ENCODE results near the gene RHCE. TPM values are rescaled to one million over a fixed set of nuclear protein-coding genes. Genes with fewer than 3 reads are reported as not detected.
"Not testable (repeated sequence)": the region's sequence is repeated elsewhere in the genome, so short reads cannot be mapped to it uniquely, and the experiment has no call there.

The RHCE gene
- total RNA-seq, 1 experiment from 2014 or later: 0.24 TPM

GRCh38 chr1:25425098-25426085, 4.8 kb upstream of the RHCE start:
- H3K4me1 Mint-ChIP-seq: peaks cover 3% of the 10 kb centered on the region
- no peak for ATAC-seq
- TF ChIP-seq TEAD1 (CRISPR knock-in tag; IDR thresholded peaks at IDR 0.05) (no peak), E2F4 (CRISPR knock-in tag; IDR thresholded peaks at IDR 0.05; ENCODE audit: borderline replicate concordance, low read depth) (no peak), ZNF263 (CRISPR knock-in tag; IDR thresholded peaks at IDR 0.05; ENCODE audit: low read depth) (no peak), GRHL2 (CRISPR knock-in tag; IDR thresholded peaks at IDR 0.05; ENCODE audit: insufficient replicate concordance, severe bottlenecking) (no peak), ZBTB21 (CRISPR knock-in tag; IDR thresholded peaks at IDR 0.05; ENCODE audit: borderline replicate concordance) (no peak), ETV6 (CRISPR knock-in tag; IDR thresholded peaks at IDR 0.05) (no peak), MLX (CRISPR knock-in tag; IDR thresholded peaks at IDR 0.05) (no peak), SOX15 (CRISPR knock-in tag; IDR thresholded peaks at IDR 0.05) (no peak), PRRX2 (CRISPR knock-in tag; IDR thresholded peaks at IDR 0.05) (no peak), NR3C1 (CRISPR knock-in tag; conservative IDR thresholded peaks at IDR 0.05; ENCODE audit: low read depth) (no peak), HMGA2 (CRISPR knock-in tag; IDR thresholded peaks at IDR 0.05) (no peak), FOXP4 (CRISPR knock-in tag; IDR thresholded peaks at IDR 0.05) (no peak), PRDM15 (CRISPR knock-in tag; IDR thresholded peaks at IDR 0.05) (no peak), STAT6 (CRISPR knock-in tag; conservative IDR thresholded peaks at IDR 0.05; ENCODE audit: low read depth) (no peak)
- peaks cover 28% of the 10 kb centered on the region for H3K27me3 Mint-ChIP-seq (ENCODE audit: low read depth)
- H3K4me3 Mint-ChIP-seq: no peak overlapping the region
- H3K27ac Mint-ChIP-seq: no peak overlapping the region
- DNase-seq (ENCODE audit: low spot score): no peak
- CTCF ChIA-PET: interaction anchor here (0.5 kb wide), 1 partner anchor 423 kb away, joined by 5 read pairs; no protein-coding TSS in a partner anchor
- H3K9me3 Mint-ChIP-seq: no peaks in the 10 kb centered on the region
- no peaks in the 10 kb centered on the region for H3K36me3 Mint-ChIP-seq
- POLR2A ChIA-PET: no interaction called here

GRCh38 chr1:25423206-25423605, 2.6 kb upstream of the RHCE start:
- H3K27ac Mint-ChIP-seq; H3K4me1 Mint-ChIP-seq; ATAC-seq; DNase-seq (ENCODE audit: low spot score); H3K4me3 Mint-ChIP-seq; POLR2A ChIA-PET; H3K9me3 Mint-ChIP-seq; CTCF ChIA-PET; H3K36me3 Mint-ChIP-seq: not testable (repeated sequence)
- peaks cover 16% of the 10 kb centered on the region for H3K27me3 Mint-ChIP-seq (ENCODE audit: low read depth)

- H3K27me3 Mint-ChIP-seq (ENCODE audit: low read depth): peaks cover 11% of the 10 kb centered on the region
- H3K36me3 Mint-ChIP-seq; CTCF ChIA-PET; ATAC-seq; H3K9me3 Mint-ChIP-seq; POLR2A ChIA-PET; H3K27ac Mint-ChIP-seq; H3K4me3 Mint-ChIP-seq; DNase-seq (ENCODE audit: low spot score); H3K4me1 Mint-ChIP-seq: not testable (repeated sequence)
These were observed 1.3 kb downstream of the RHCE start for GRCh38 chr1:25419339-25419738.

- CTCF ChIA-PET; H3K27me3 Mint-ChIP-seq (ENCODE audit: low read depth); H3K36me3 Mint-ChIP-seq; H3K9me3 Mint-ChIP-seq; H3K4me1 Mint-ChIP-seq; H3K4me3 Mint-ChIP-seq; H3K27ac Mint-ChIP-seq; POLR2A ChIA-PET; DNase-seq (ENCODE audit: low spot score); ATAC-seq: not testable (repeated sequence)
These were observed 3.3 kb downstream of the RHCE start for GRCh38 chr1:25417280-25417679.

- ATAC-seq; DNase-seq (ENCODE audit: low spot score); H3K4me3 Mint-ChIP-seq; H3K4me1 Mint-ChIP-seq; H3K9me3 Mint-ChIP-seq; H3K27ac Mint-ChIP-seq; H3K27me3 Mint-ChIP-seq (ENCODE audit: low read depth); H3K36me3 Mint-ChIP-seq; POLR2A ChIA-PET: not testable (repeated sequence)
- CTCF ChIA-PET: interaction anchor here (1.0 kb wide), 1 partner anchor 78 kb away, joined by 3 read pairs; no protein-coding TSS in a partner anchor
These were observed 6.0 kb downstream of the RHCE start for GRCh38 chr1:25414578-25414977.
